GM18858 (cell line): ENCODE measurements around the gene POSTN.

Source experiments
- ATAC-seq: cut with Tn5 transposase; IDR thresholded peaks from one replicate; pipeline ENCODE4 v1.9.1; 2021; ENCODE audit not compliant: unreplicated experiment

Gene POSTN

DNA sequence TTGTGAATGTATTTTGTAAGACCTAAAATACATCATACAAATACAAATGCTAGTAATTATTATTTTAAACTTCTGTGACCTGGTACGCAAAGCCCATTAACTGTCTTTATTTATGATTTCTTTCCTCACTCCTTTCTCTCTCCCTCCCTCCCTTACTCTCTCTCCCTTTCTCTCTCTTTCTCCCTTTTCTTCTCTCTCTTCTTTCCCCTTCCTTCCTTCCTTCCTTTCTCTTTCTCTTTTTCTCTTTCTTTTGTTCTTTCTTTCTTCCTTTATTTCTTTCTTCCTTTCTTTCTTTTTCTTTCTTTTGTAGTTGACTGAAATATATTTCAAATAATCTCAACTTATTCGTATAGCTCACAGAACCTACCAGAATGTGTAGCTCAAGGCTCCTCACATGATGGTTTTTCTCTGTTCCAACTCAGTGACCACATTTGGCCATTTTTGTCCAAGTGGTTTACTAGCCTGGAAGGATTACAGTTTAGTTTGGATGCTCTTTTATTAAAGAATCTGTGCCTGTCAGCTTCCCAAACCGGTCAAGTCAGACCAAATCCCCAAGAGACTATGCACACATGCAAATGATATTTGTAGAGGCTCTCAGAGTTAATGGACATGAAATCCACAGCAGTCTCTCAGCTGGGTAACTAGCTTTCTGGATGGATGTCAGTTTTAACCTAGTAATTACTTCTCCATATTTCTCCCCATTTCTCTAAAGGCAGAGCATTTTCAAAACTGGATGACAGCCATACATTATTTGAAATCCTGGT is 71.7 kb downstream of the POSTN start:
- no peak for ATAC-seq

DNA sequence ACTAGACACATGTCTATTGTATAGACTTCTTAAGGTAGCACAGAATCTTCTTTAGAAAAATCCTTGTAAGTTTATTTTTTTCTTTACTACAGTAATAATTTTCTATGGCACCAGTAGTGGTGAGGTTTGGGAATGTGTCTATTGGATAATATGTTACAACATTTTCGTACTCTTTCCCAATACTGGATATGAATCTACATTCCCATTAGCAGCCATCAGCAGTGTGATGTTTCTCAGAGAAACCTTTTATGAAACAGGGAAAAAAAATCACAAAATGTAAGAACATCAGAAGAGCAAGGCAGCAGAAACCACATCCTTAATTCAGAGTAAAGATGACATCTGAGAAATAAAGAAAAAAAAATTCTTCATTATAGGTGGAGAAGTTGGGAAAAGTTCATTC is 83.3 kb downstream of the POSTN start:
- ATAC-seq, result no peak
